Vagina (tissue), 2 donors: ENCODE measurements around the gene RHNO1.

Source experiments
- POLR2A ChIP-seq, 2 donors: fragments of 450-650 bp; IDR thresholded peaks; one replicate each; pipeline ENCODE4 v1.6.1; 2017; ENCODE audit warnings: antibody characterized with exemption in 2 of 2, mild to moderate bottlenecking in 2 of 2, moderate library complexity in 2 of 2
- TF ChIP-seq, protein P1 (sequence below), 3 experiments: fragments of 450-650 bp in 2 of 3; fragments of 200-600 bp in 1 of 3; sonication (generic) in 1 of 3; IDR thresholded peaks; one replicate each; pipeline ENCODE4 v1.5.1; 2017 to 2019; ENCODE audit warnings: antibody characterized with exemption in 3 of 3, mild to moderate bottlenecking in 2 of 3, moderate library complexity in 2 of 3

DNA sequence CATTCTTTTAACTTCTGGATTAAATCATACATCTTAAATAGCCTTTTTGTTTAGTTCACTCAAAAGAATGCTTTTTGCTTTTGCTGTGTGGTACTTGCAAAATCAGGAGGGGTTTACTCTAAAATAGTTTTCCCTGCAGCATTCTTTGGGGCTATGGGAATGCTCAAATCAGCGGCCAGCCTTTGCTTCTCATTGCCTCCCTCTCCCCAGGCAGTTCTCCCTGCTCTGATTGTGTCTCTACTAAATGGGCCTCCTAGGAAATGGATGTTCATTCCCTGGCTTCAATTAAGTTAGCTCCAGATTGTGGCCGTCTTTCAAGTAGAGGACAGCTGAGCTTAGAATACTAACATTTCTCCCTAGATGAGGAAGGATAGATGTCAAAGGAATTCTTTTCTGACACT, 18.0 kb downstream of the RHNO1 start:
- TF ChIP-seq, protein P1, sequence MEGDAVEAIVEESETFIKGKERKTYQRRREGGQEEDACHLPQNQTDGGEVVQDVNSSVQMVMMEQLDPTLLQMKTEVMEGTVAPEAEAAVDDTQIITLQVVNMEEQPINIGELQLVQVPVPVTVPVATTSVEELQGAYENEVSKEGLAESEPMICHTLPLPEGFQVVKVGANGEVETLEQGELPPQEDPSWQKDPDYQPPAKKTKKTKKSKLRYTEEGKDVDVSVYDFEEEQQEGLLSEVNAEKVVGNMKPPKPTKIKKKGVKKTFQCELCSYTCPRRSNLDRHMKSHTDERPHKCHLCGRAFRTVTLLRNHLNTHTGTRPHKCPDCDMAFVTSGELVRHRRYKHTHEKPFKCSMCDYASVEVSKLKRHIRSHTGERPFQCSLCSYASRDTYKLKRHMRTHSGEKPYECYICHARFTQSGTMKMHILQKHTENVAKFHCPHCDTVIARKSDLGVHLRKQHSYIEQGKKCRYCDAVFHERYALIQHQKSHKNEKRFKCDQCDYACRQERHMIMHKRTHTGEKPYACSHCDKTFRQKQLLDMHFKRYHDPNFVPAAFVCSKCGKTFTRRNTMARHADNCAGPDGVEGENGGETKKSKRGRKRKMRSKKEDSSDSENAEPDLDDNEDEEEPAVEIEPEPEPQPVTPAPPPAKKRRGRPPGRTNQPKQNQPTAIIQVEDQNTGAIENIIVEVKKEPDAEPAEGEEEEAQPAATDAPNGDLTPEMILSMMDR (IDR thresholded peaks at IDR 0.05), result no peak
- TF ChIP-seq POLR2A (IDR thresholded peaks at IDR 0.05), result no peak
